ENCODE results near the gene NTHL1. TPM values are rescaled to one million over a fixed set of nuclear protein-coding genes. Genes with fewer than 3 reads are reported as not detected.

NTHL1 gene
- total and polyA plus RNA-seq, 2 experiments from 2014 or later: 51.3 to 61.3 TPM

GRCh38 chr16:1991135-1991551 lies 56.5 kb downstream of the NTHL1 start:
- H3K4me3 ChIP-seq: peak overlapping the region; percentile 36
- peaks cover 26% of the 10 kb centered on the region for H3K27me3 ChIP-seq
- H3K36me3 ChIP-seq: no peaks in the 10 kb centered on the region
- no peak overlapping the region for H3K27ac ChIP-seq
- no peaks in the 10 kb centered on the region for H3K4me1 ChIP-seq (ENCODE audit: low read depth)
- no peaks in the 10 kb centered on the region for H3K9me3 ChIP-seq (ENCODE audit: low read depth)
- TF ChIP-seq CTCF (IDR thresholded peaks at IDR 0.05; ENCODE audit: low read depth, low read length): no peak
- no peak for DNase-seq (ENCODE audit: low read depth in 1 of 2, low spot score in 1 of 2)

GRCh38 chr16:1990351-1991134 lies 57.1 kb downstream of the NTHL1 start:
- Histone ChIP-seq H3K4me3 (peak overlapping the region; percentile 36), H3K36me3 (no peaks in the 10 kb centered on the region), H3K27me3 (peaks cover 26% of the 10 kb centered on the region), H3K9me3 (ENCODE audit: low read depth) (no peaks in the 10 kb centered on the region), H3K27ac (no peak overlapping the region), H3K4me1 (ENCODE audit: low read depth) (no peaks in the 10 kb centered on the region)
- no peak for TF ChIP-seq CTCF (IDR thresholded peaks at IDR 0.05; ENCODE audit: low read depth, low read length)
- peak in 1 of 2 donors; percentile 69 for DNase-seq (ENCODE audit: low read depth in 1 of 2, low spot score in 1 of 2)

GRCh38 chr16:1990101-1990350 lies 57.6 kb downstream of the NTHL1 start:
- H3K36me3 ChIP-seq: no peaks in the 10 kb centered on the region

More at GRCh38 chr16:1990101-1990350, 57.6 kb downstream of the NTHL1 start:
- no peak for TF ChIP-seq CTCF (IDR thresholded peaks at IDR 0.05; ENCODE audit: low read depth, low read length)
- Histone ChIP-seq H3K4me1 (ENCODE audit: low read depth) (peaks cover under 1% of the 10 kb centered on the region), H3K27ac (no peak overlapping the region), H3K4me3 (peak overlapping the region; percentile 36), H3K9me3 (ENCODE audit: low read depth) (no peaks in the 10 kb centered on the region), H3K27me3 (peaks cover 26% of the 10 kb centered on the region)
- no peak for DNase-seq (ENCODE audit: low read depth in 1 of 2, low spot score in 1 of 2)

Other genes with a start within 250 kb of the NTHL1 start
- 219 and 341 TPM in 2 replicates for gene HAGH, start 221.0 kb downstream of the NTHL1 start, total RNA-seq
- 163 and 169 TPM in 2 replicates for gene HAGH, start 221.0 kb downstream of the NTHL1 start, polyA plus RNA-seq
- gene FAHD1, start 220.6 kb downstream of the NTHL1 start, total RNA-seq: 73.5 and 129 TPM in 2 replicates
- 48.0 and 55.3 TPM in 2 replicates for gene FAHD1, start 220.6 kb downstream of the NTHL1 start, polyA plus RNA-seq
- gene MEIOB, start 175.7 kb downstream of the NTHL1 start, total RNA-seq: 2.0 TPM in 1 of 2 replicates, not detected in the other
- 1.3 TPM in 1 of 2 replicates, not detected in the other for gene MEIOB, start 175.7 kb downstream of the NTHL1 start, polyA plus RNA-seq
- gene HS3ST6, start 129.4 kb downstream of the NTHL1 start, total RNA-seq: not detected in 2 replicates
- gene HS3ST6, start 129.4 kb downstream of the NTHL1 start, polyA plus RNA-seq: not detected in 2 replicates
- 13.6 and 22.4 TPM in 2 replicates for gene MSRB1, start 104.6 kb downstream of the NTHL1 start, total RNA-seq
- 27.8 and 35.1 TPM in 2 replicates for gene MSRB1, start 104.6 kb downstream of the NTHL1 start, polyA plus RNA-seq
- gene RPL3L, start 93.1 kb downstream of the NTHL1 start, total RNA-seq: not detected in 2 replicates
- 0.07 and 0.28 TPM in 2 replicates for gene RPL3L, start 93.1 kb downstream of the NTHL1 start, polyA plus RNA-seq
- 291 and 575 TPM in 2 replicates for gene NDUFB10, start 88.3 kb downstream of the NTHL1 start, total RNA-seq
- 485 and 518 TPM in 2 replicates for gene NDUFB10, start 88.3 kb downstream of the NTHL1 start, polyA plus RNA-seq
- gene RPS2, start 83.0 kb downstream of the NTHL1 start, total RNA-seq: 2,958 and 3,550 TPM in 2 replicates
- gene RPS2, start 83.0 kb downstream of the NTHL1 start, polyA plus RNA-seq: 2,155 and 2,484 TPM in 2 replicates
- gene RNF151, start 81.0 kb downstream of the NTHL1 start, total RNA-seq: 0.21 TPM in 1 of 2 replicates, not detected in the other
- 0.38 and 0.54 TPM in 2 replicates for gene RNF151, start 81.0 kb downstream of the NTHL1 start, polyA plus RNA-seq
- 72.4 and 94.7 TPM in 2 replicates for gene TBL3, start 75.8 kb downstream of the NTHL1 start, total RNA-seq
- gene TBL3, start 75.8 kb downstream of the NTHL1 start, polyA plus RNA-seq: 67.3 and 82.9 TPM in 2 replicates
- gene NOXO1, start 66.4 kb downstream of the NTHL1 start, total RNA-seq: 0.25 and 1.3 TPM in 2 replicates
- 0.80 and 1.2 TPM in 2 replicates for gene NOXO1, start 66.4 kb downstream of the NTHL1 start, polyA plus RNA-seq
- 52.8 and 53.5 TPM in 2 replicates for gene GFER, start 63.6 kb downstream of the NTHL1 start, total RNA-seq
- 43.8 and 46.9 TPM in 2 replicates for gene GFER, start 63.6 kb downstream of the NTHL1 start, polyA plus RNA-seq
- gene SYNGR3, start 57.9 kb downstream of the NTHL1 start, total RNA-seq: 27.2 and 28.5 TPM in 2 replicates
- 21.8 and 27.1 TPM in 2 replicates for gene SYNGR3, start 57.9 kb downstream of the NTHL1 start, polyA plus RNA-seq
- 35.6 and 50.4 TPM in 2 replicates for gene ZNF598, start 38.0 kb downstream of the NTHL1 start, total RNA-seq
- 28.8 and 34.5 TPM in 2 replicates for gene ZNF598, start 38.0 kb downstream of the NTHL1 start, polyA plus RNA-seq
- 3.3 and 16.2 TPM in 2 replicates for gene NPW, start 28.0 kb downstream of the NTHL1 start, total RNA-seq
- 13.4 and 38.6 TPM in 2 replicates for gene NPW, start 28.0 kb downstream of the NTHL1 start, polyA plus RNA-seq
- gene NHERF2, start 20.9 kb downstream of the NTHL1 start, total RNA-seq: 33.0 and 34.7 TPM in 2 replicates
- gene NHERF2, start 20.9 kb downstream of the NTHL1 start, polyA plus RNA-seq: 37.4 and 50.7 TPM in 2 replicates
- gene TSC2, start 151 bp upstream of the NTHL1 start, total RNA-seq: 103 and 152 TPM in 2 replicates
- 123 and 142 TPM in 2 replicates for gene TSC2, start 151 bp upstream of the NTHL1 start, polyA plus RNA-seq
- 115 and 206 TPM in 2 replicates for gene PKD1, start 88.1 kb upstream of the NTHL1 start, total RNA-seq
- 49.9 and 55.3 TPM in 2 replicates for gene PKD1, start 88.1 kb upstream of the NTHL1 start, polyA plus RNA-seq
- gene RAB26, start 100.8 kb upstream of the NTHL1 start, total RNA-seq: 5.0 and 6.5 TPM in 2 replicates
- 12.1 and 16.7 TPM in 2 replicates for gene RAB26, start 100.8 kb upstream of the NTHL1 start, polyA plus RNA-seq
- 67.5 and 71.6 TPM in 2 replicates for gene TRAF7, start 107.9 kb upstream of the NTHL1 start, total RNA-seq
- 32.3 and 37.4 TPM in 2 replicates for gene TRAF7, start 107.9 kb upstream of the NTHL1 start, polyA plus RNA-seq
- 15.5 TPM in 2 replicates for gene CASKIN1, start 148.8 kb upstream of the NTHL1 start, total RNA-seq
- gene CASKIN1, start 148.8 kb upstream of the NTHL1 start, polyA plus RNA-seq: 14.3 and 15.4 TPM in 2 replicates
- 81.4 and 100.0 TPM in 2 replicates for gene MLST8, start 157.6 kb upstream of the NTHL1 start, total RNA-seq
- 117 and 122 TPM in 2 replicates for gene MLST8, start 157.6 kb upstream of the NTHL1 start, polyA plus RNA-seq
- 24.4 and 24.6 TPM in 2 replicates for gene BRICD5, start 163.0 kb upstream of the NTHL1 start, total RNA-seq
- gene BRICD5, start 163.0 kb upstream of the NTHL1 start, polyA plus RNA-seq: 16.0 and 21.8 TPM in 2 replicates
- gene PGP, start 167.0 kb upstream of the NTHL1 start, total RNA-seq: 43.2 and 61.8 TPM in 2 replicates
- gene PGP, start 167.0 kb upstream of the NTHL1 start, polyA plus RNA-seq: 41.9 and 57.9 TPM in 2 replicates
- 48.1 and 55.4 TPM in 2 replicates for gene E4F1, start 175.8 kb upstream of the NTHL1 start, total RNA-seq
- gene E4F1, start 175.8 kb upstream of the NTHL1 start, polyA plus RNA-seq: 27.7 and 28.3 TPM in 2 replicates
- gene DNASE1L2, start 188.6 kb upstream of the NTHL1 start, total RNA-seq: 1.1 and 1.5 TPM in 2 replicates
- 0.68 and 1.3 TPM in 2 replicates for gene DNASE1L2, start 188.6 kb upstream of the NTHL1 start, polyA plus RNA-seq
- 137 and 197 TPM in 2 replicates for gene ECI1, start 203.8 kb upstream of the NTHL1 start, total RNA-seq
- gene ECI1, start 203.8 kb upstream of the NTHL1 start, polyA plus RNA-seq: 343 and 407 TPM in 2 replicates
- gene RNPS1, start 220.3 kb upstream of the NTHL1 start, total RNA-seq: 182 and 220 TPM in 2 replicates
- gene RNPS1, start 220.3 kb upstream of the NTHL1 start, polyA plus RNA-seq: 319 and 398 TPM in 2 replicates

Data from cardiac muscle cell (in vitro differentiated cells and primary cell).